GM12878 (cell line): Measurements from ENCODE around the gene OTUB2. TPM values are rescaled to one million over a fixed set of nuclear protein-coding genes. Genes with fewer than 3 reads are reported as not detected.

Experiments
- CREB1 ChIP-seq: IDR thresholded peaks from 2 replicates; pipeline ENCODE4 v1.6.1; 2012; ENCODE audit warnings: low read depth, mild to moderate bottlenecking, inconsistent platforms
- EED ChIP-seq: sonication (generic); IDR thresholded peaks from 2 replicates; pipeline ENCODE4 v1.6.1; 2016; ENCODE audit warnings: antibody characterized with exemption, low read depth
- HDGF ChIP-seq: fragments of 450-650 bp; IDR thresholded peaks from 2 replicates; pipeline ENCODE4 v1.6.1; 2016; ENCODE audit warnings: antibody characterized with exemption
- IKZF1 ChIP-seq: fragments of 450-650 bp; conservative IDR thresholded peaks from 2 replicates; pipeline ENCODE4 v1.6.1; 2017; ENCODE audit warnings: antibody characterized with exemption, mild to moderate bottlenecking
- KLF5 ChIP-seq: fragments of 450-650 bp; IDR thresholded peaks from 2 replicates; pipeline ENCODE4 v1.6.1; 2014; ENCODE audit warnings: mild to moderate bottlenecking; ENCODE audit not compliant: partially characterized antibody
- NR2F1 ChIP-seq: fragments of 450-650 bp; conservative IDR thresholded peaks from 2 replicates; pipeline ENCODE4 v1.6.1; 2017; ENCODE audit warnings: mild to moderate bottlenecking
- RAD21 ChIP-seq: IDR thresholded peaks from 2 replicates; pipeline ENCODE4 v1.6.1; 2011; ENCODE audit warnings: mild to moderate bottlenecking, low read depth, low read length, moderate library complexity; ENCODE audit not compliant: insufficient read depth
- SMARCA5 ChIP-seq: fragments of 450-650 bp; IDR thresholded peaks from 2 replicates; pipeline ENCODE4 v1.6.1; 2017; ENCODE audit warnings: mild to moderate bottlenecking
- SMC3 ChIP-seq: IDR thresholded peaks from 2 replicates; pipeline ENCODE4 v1.6.1; 2011; ENCODE audit warnings: low read length, improper control_type of control experiment, borderline replicate concordance
- YBX1 ChIP-seq: fragments of 450-650 bp; IDR thresholded peaks from 2 replicates; pipeline ENCODE4 v1.6.1; 2016; ENCODE audit warnings: antibody characterized with exemption
- YY1 ChIP-seq: IDR thresholded peaks from 2 replicates; pipeline ENCODE4 v1.6.1; 2011; ENCODE audit warnings: low read depth, mild to moderate bottlenecking, low read length
- ZNF687 ChIP-seq: fragments of 450-650 bp; IDR thresholded peaks from 2 replicates; pipeline ENCODE4 v1.6.1; 2017; ENCODE audit warnings: mild to moderate bottlenecking, moderate library complexity
- polyA plus RNA-seq, 11 experiments: library from polyadenylated mRNA; depleted of rRNA in 4 of 11; unstranded in 6 of 11; stranded (reverse) in 5 of 11; fragments of >200 nt; fragmentation: Nextera tagmentation in 4 of 11; fragmentation: Illumina TruSeq in 1 of 11; extraction: Ambion mirVana in 4 of 11; extraction: Trizol in 1 of 11; gene quantifications; 1 replicate in 1 of 11; 2 replicates in 10 of 11; pipeline versions ENCODE4 v1.2.1 to v1.2.3, GENCODE V29; 2011 to 2016; ENCODE audit warnings: inconsistent platforms in 2 of 11, missing spikeins in 2 of 11, low read depth in 1 of 11
- total RNA-seq, 4 experiments: library from RNA; depleted of rRNA in 3 of 4; stranded (reverse); fragments of >200 nt in 3 of 4; fragmentation: Illumina TruSeq in 1 of 4; extraction: Trizol in 1 of 4; gene quantifications; 2 replicates each; pipeline versions ENCODE4 v1.2.1 to v1.2.3, GENCODE V29; 2013 to 2021
- TF ChIP-seq, protein P1 (sequence below), 3 experiments: IDR thresholded peaks in 2 of 3; conservative IDR thresholded peaks in 1 of 3; 2 replicates each; pipeline ENCODE4 v1.5.1; 2011; ENCODE audit warnings: low read depth in 3 of 3, low read length in 3 of 3, mild to moderate bottlenecking in 3 of 3, control low read depth in 2 of 3, moderate library complexity in 2 of 3, inconsistent platforms in 1 of 3, mixed read lengths in 1 of 3; ENCODE audit not compliant: control insufficient read depth in 2 of 3, insufficient read depth in 1 of 3; ENCODE audit errors: extremely low read depth in 1 of 3

OTUB2 gene
- total and polyA plus RNA-seq, 10 of the 15 experiments (the other 5 are each of a cell fraction or from before 2014, with no cell fraction given): 0.05 to 0.82 (median 0.43) TPM

- peak; percentile 54; the same call in 1 of the 2 replicates for TF ChIP-seq ZNF687
- TF ChIP-seq IKZF1: peak; percentile 68; the same call in 1 of the 2 replicates
- TF ChIP-seq YBX1: no peak
- TF ChIP-seq SMC3: peak; percentile 97
- TF ChIP-seq RAD21: peak; percentile 95
- TF ChIP-seq EED: peak; percentile 52
- TF ChIP-seq YY1: peak; percentile 67
- 0 out of 2 replicates have a peak, but pooled peaks have one; percentile 32 for TF ChIP-seq NR2F1
- TF ChIP-seq HDGF: 0 out of 2 replicates have a peak, but pooled peaks have one; percentile 19
- peak; percentile 51; the same call in 1 of the 2 replicates for TF ChIP-seq CREB1
- peak; percentile 36 for TF ChIP-seq KLF5
- 0 out of 2 replicates have a peak, but pooled peaks have one; percentile 37 for TF ChIP-seq SMARCA5
- TF ChIP-seq, protein P1, sequence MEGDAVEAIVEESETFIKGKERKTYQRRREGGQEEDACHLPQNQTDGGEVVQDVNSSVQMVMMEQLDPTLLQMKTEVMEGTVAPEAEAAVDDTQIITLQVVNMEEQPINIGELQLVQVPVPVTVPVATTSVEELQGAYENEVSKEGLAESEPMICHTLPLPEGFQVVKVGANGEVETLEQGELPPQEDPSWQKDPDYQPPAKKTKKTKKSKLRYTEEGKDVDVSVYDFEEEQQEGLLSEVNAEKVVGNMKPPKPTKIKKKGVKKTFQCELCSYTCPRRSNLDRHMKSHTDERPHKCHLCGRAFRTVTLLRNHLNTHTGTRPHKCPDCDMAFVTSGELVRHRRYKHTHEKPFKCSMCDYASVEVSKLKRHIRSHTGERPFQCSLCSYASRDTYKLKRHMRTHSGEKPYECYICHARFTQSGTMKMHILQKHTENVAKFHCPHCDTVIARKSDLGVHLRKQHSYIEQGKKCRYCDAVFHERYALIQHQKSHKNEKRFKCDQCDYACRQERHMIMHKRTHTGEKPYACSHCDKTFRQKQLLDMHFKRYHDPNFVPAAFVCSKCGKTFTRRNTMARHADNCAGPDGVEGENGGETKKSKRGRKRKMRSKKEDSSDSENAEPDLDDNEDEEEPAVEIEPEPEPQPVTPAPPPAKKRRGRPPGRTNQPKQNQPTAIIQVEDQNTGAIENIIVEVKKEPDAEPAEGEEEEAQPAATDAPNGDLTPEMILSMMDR (IDR thresholded peaks at IDR 0.05 in 2 of 3, conservative IDR thresholded peaks at IDR 0.05 in 1 of 3; ENCODE audit: control insufficient read depth in 2 of 3, extremely low read depth in 1 of 3, insufficient read depth in 1 of 3, low read depth in 3 of 3, low read length in 3 of 3): peak; percentile 93 to 98 (median 97); a peak in 5 of 6 replicates
Observed at GRCh38 chr14:94001501-94002396, 24.4 kb upstream of the OTUB2 start (continued).
